Thyroid gland (tissue), 4 donors: ENCODE data around the gene TRUB2. TPM values are rescaled to one million over a fixed set of nuclear protein-coding genes. Genes with fewer than 3 reads are reported as not detected.

ENCODE experiments used
- DNase-seq, 2 donors: peaks; one replicate each; pipeline ENCODE4 v3.0.0-alpha.2; 2019
- H3K27ac ChIP-seq, 3 donors: fragments of 200-600 bp; sonication (generic); 1 replicate in 2 of 3; 2 replicates in 1 of 3; pipeline ENCODE4 v1.5.1; 2016 to 2019; ENCODE audit warnings: mild to moderate bottlenecking in 1 of 3, moderate library complexity in 1 of 3
- H3K27me3 ChIP-seq: fragments of 200-600 bp; sonication (generic); one replicate; pipeline ENCODE4 v1.5.1; 2019
- H3K36me3 ChIP-seq, 2 donors: fragments of 200-600 bp; sonication (generic); one replicate each; pipeline ENCODE4 v1.5.1; 2016 to 2019
- H3K4me1 ChIP-seq, 2 donors: fragments of 200-600 bp; sonication (generic); one replicate each; pipeline ENCODE4 v1.5.1; 2017 to 2019
- H3K4me3 ChIP-seq, 3 donors: fragments of 200-600 bp; sonication (generic); replicated peaks in 1 of 3; 1 replicate in 2 of 3; 2 replicates in 1 of 3; pipeline ENCODE4 v1.5.1; 2016; ENCODE audit warnings: mild to moderate bottlenecking in 1 of 3
- H3K9me3 ChIP-seq: fragments of 200-600 bp; sonication (generic); one replicate; pipeline ENCODE4 v1.5.1; 2017
- POLR2A ChIP-seq, 2 donors: fragments of 450-650 bp; IDR thresholded peaks; one replicate each; pipeline ENCODE4 v1.6.1; 2017; ENCODE audit warnings: antibody characterized with exemption in 2 of 2, mild to moderate bottlenecking in 2 of 2, moderate library complexity in 1 of 2
- WGBS, 2 donors: methylation state at CpG; one replicate each; pipeline ENCODE4 v1.1.5; 2017; 5-methylcytosine and 5-hydroxymethylcytosine counted together
- intact Hi-C: fragments of 100-400 bp; cut with DNase I; formaldehyde crosslinking; loops from one replicate; pipeline ENCODE4 v1.15.1; 2023
- total RNA-seq, 4 donors: library from RNA; depleted of rRNA; stranded (reverse); fragments of >200 nt; gene quantifications; one replicate each; pipeline ENCODE4 v1.2.3, GENCODE V29; 2016
- TF ChIP-seq, protein P1 (sequence below), 6 experiments: fragments of 200-600 bp in 3 of 6; fragments of 450-650 bp in 3 of 6; sonication (generic) in 3 of 6; IDR thresholded peaks; one replicate each; pipeline ENCODE4 v1.5.1; 2016 to 2019; ENCODE audit warnings: antibody characterized with exemption in 6 of 6, mild to moderate bottlenecking in 2 of 6, inconsistent platforms in 1 of 6, moderate library complexity in 1 of 6

Gene TRUB2
- total RNA-seq, 4 donors from 2014 or later = 8.3 to 19.2 (median 16.6) TPM

DNA sequence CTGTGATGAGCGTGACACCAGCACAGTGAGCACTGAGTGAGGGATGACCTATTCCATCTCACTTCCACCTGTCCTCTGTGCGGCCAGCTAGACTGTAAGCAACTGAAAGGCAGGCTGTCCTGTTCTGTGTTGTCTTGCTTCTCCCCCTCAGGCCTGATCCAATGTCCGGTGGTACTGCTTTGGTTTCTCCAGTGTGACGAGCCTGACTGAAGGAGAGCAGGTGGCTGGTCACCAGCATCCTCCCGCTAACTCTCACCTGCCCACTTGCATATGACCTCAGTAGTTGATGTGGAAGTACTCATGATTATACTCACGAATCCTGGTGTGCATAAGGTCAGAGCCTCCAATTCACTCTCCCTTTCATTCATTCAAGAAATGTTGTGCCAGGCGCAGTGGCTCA, 15.7 kb upstream of the TRUB2 start:
- DNase-seq = no peak
- Histone ChIP-seq H3K36me3 (peaks cover under 1 to 2% of the 10 kb centered on the region in 2 donors), H3K4me1 (peaks cover 0 to 40% of the 10 kb centered on the region in 2 donors), H3K27ac (no peak overlapping the region), H3K4me3 (no peak overlapping the region), H3K27me3 (no peaks in the 10 kb centered on the region), H3K9me3 (no peaks in the 10 kb centered on the region)
- no peak for TF ChIP-seq POLR2A (IDR thresholded peaks at IDR 0.05)
- TF ChIP-seq, protein P1, sequence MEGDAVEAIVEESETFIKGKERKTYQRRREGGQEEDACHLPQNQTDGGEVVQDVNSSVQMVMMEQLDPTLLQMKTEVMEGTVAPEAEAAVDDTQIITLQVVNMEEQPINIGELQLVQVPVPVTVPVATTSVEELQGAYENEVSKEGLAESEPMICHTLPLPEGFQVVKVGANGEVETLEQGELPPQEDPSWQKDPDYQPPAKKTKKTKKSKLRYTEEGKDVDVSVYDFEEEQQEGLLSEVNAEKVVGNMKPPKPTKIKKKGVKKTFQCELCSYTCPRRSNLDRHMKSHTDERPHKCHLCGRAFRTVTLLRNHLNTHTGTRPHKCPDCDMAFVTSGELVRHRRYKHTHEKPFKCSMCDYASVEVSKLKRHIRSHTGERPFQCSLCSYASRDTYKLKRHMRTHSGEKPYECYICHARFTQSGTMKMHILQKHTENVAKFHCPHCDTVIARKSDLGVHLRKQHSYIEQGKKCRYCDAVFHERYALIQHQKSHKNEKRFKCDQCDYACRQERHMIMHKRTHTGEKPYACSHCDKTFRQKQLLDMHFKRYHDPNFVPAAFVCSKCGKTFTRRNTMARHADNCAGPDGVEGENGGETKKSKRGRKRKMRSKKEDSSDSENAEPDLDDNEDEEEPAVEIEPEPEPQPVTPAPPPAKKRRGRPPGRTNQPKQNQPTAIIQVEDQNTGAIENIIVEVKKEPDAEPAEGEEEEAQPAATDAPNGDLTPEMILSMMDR (IDR thresholded peaks at IDR 0.05) = no peak
- WGBS, 2 donors = 88 to 93% methylated on average over 7 of the region's 7 CpGs
- intact Hi-C loops = no loop called here

DNA sequence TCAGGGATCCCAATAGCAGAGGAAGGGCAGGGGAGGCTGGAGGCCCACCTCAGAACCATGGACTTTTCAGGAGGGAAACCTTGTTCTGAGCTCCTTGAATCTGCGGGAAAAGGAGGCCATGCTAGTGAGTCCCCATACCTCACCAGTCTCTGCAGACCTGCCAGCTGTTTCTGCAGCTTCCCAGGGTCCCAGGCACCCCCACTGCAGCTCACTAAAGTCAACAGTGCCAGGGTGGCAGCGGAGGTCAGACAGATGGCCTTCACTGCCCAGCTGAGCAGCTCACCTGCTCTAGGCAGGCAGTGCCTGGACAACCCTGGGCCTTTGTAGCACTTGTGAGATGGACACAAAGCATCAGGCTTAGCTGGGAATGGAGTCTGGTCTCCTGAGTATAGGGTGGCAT, 13.7 kb upstream of the TRUB2 start:
- Histone ChIP-seq H3K9me3 (no peaks in the 10 kb centered on the region), H3K4me1 (peaks cover 0 to 41% of the 10 kb centered on the region in 2 donors), H3K4me3 (no peak overlapping the region), H3K27ac (peak overlapping the region in 1 of 3 donors; percentile 33), H3K36me3 (peaks cover 0 to 3% of the 10 kb centered on the region in 2 donors), H3K27me3 (no peaks in the 10 kb centered on the region)
- 80 to 85% methylated on average over 1 to 2 of the region's 2 CpGs for WGBS, 2 donors
- intact Hi-C loops = no loop called here
- TF ChIP-seq, protein P1 (IDR thresholded peaks at IDR 0.05) = no peak
- TF ChIP-seq POLR2A (IDR thresholded peaks at IDR 0.05) = no peak
- no peak for DNase-seq

DNA sequence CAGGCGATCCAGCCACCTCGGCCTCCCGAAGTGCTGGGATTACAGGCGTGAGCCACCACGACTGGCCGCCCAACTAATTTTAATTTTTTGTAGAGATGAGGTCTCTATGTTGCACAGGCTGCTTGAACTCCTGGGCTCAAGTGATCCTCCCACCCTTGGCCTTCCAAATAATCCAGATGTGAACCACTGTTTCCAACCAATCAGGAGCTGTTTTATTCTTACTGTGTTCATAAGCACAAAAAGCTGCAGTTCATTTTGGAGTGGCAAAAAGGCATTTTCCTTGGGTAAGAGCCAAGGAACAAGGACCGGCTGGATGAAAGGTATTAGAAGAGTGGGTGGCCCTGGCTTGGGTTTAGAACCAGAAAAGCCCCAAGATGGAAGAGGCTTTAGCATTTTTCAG, 12.9 kb upstream of the TRUB2 start:
- DNase-seq = peak; percentile 19 to 29
- Histone ChIP-seq H3K9me3 (no peaks in the 10 kb centered on the region), H3K27me3 (no peaks in the 10 kb centered on the region), H3K27ac (no peak overlapping the region), H3K4me3 (no peak overlapping the region), H3K4me1 (peaks cover 0 to 41% of the 10 kb centered on the region in 2 donors), H3K36me3 (peaks cover 0 to 3% of the 10 kb centered on the region in 2 donors)
- intact Hi-C loops = no loop called here
- WGBS, 2 donors = 81% methylated on average over 7 of the region's 7 CpGs
- TF ChIP-seq POLR2A (IDR thresholded peaks at IDR 0.05) = no peak
- TF ChIP-seq, protein P1 (IDR thresholded peaks at IDR 0.05) = no peak

DNA sequence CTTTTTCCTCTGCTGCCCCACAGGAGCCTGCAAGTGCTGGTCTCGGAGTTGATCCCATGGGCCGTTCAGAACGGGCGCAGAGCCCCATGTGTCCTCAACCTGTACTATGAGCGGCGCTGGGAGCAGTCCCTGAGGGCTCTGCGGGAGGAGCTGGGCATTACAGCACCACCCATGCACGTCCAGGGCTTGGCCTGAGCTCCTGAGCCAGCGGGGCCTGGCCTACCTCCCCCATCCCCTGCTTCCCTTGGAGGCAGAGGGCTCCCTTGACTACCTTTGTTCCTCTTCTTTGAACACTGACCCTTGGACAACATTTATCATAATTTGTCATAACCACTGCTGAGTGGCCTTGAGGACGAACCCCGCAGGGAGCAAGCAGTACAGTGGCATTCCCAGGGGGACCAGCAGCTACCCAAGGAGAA, 11.2 kb upstream of the TRUB2 start:
- intact Hi-C loops = no loop called here
- peak; percentile 82 to 87 for DNase-seq
- peaks cover 0 to 3% of the 10 kb centered on the region in 2 donors for H3K36me3 ChIP-seq
- H3K27me3 ChIP-seq = no peaks in the 10 kb centered on the region
- H3K4me3 ChIP-seq = no peak overlapping the region
- peaks cover 0 to 32% of the 10 kb centered on the region in 2 donors for H3K4me1 ChIP-seq
- TF ChIP-seq, protein P1 (IDR thresholded peaks at IDR 0.05) = no peak
- TF ChIP-seq POLR2A (IDR thresholded peaks at IDR 0.05) = no peak
- no peak overlapping the region for H3K27ac ChIP-seq
- WGBS, 2 donors = 33% methylated on average over 8 of the region's 11 CpGs; no CpG with 5 or more reads in 1 of the 2 donors
- no peaks in the 10 kb centered on the region for H3K9me3 ChIP-seq

DNA sequence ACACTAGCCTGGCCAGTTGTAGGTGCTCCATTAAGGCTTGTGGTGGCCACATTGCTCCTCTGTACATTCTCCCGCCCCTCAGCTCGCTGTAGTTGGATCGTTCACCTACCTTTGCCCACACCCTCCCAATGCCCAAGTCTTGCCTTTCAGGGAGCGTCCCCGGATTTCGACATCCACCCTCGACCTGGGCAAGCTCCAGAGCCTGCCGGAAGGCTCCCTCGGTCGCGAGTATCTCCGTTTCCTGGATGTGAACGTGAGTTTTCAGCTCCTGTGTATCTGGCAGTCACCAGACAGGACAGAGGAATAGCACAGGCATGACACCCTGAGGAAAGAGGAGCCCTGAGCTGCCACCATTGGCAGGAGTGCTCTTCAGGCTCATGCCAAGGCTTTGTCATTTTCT, 3.4 kb upstream of the TRUB2 start:
- WGBS, 2 donors = 91 to 93% methylated on average over 13 of the region's 13 CpGs
- TF ChIP-seq, protein P1 (IDR thresholded peaks at IDR 0.05) = no peak
- TF ChIP-seq POLR2A (IDR thresholded peaks at IDR 0.05) = no peak
- H3K27ac ChIP-seq = no peak overlapping the region
- DNase-seq = no peak
- H3K4me3 ChIP-seq = no peak overlapping the region
- H3K4me1 ChIP-seq = peaks cover 5 to 22% of the 10 kb centered on the region in 2 donors
- intact Hi-C loops = no loop called here
- H3K27me3 ChIP-seq = no peaks in the 10 kb centered on the region
- peaks cover 4 to 15% of the 10 kb centered on the region in 2 donors for H3K36me3 ChIP-seq
- no peaks in the 10 kb centered on the region for H3K9me3 ChIP-seq
